GM10266 (cell line): ENCODE data around the gene PGM2.

Experiments used
- DNase-seq: peaks from one replicate; pipeline ENCODE4 v3.0.0; 2012; ENCODE audit errors: extremely low spot score
- TF ChIP-seq, protein P1 (sequence below): IDR thresholded peaks from 2 replicates; pipeline ENCODE4 v1.5.1; 2012; ENCODE audit warnings: mild to moderate bottlenecking, low read depth; ENCODE audit not compliant: control insufficient read depth, insufficient read depth; ENCODE audit errors: missing control alignments

Gene PGM2

DNA sequence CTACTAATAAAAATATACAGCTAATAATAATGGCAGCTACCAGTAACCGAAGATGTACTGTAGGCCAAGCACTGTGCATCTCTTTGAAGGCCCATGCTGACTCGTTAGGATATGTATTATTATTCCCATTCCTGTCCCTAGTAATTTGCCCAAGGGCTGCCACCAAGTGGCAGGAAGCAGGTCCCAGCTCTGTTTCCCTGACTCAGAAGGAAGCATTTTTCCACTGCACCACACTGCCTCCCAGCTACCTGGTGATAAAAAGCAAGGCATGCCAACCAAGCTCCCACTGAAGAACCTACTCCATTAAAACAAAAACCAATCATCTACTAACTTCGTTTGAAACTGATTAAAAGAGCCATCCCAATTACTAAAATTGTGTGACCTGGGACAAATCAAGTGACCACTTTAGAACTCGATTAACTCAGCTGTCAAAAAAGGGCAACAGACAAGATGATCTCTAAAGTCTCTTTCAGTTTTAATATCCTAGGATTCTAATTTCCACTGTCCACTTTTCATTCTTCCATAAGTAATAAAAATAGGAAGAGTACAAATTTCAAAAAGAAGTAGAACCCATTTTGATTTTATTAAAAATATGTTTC is 24.3 kb upstream of the PGM2 start:
- DNase-seq: no peak
- TF ChIP-seq, protein P1, sequence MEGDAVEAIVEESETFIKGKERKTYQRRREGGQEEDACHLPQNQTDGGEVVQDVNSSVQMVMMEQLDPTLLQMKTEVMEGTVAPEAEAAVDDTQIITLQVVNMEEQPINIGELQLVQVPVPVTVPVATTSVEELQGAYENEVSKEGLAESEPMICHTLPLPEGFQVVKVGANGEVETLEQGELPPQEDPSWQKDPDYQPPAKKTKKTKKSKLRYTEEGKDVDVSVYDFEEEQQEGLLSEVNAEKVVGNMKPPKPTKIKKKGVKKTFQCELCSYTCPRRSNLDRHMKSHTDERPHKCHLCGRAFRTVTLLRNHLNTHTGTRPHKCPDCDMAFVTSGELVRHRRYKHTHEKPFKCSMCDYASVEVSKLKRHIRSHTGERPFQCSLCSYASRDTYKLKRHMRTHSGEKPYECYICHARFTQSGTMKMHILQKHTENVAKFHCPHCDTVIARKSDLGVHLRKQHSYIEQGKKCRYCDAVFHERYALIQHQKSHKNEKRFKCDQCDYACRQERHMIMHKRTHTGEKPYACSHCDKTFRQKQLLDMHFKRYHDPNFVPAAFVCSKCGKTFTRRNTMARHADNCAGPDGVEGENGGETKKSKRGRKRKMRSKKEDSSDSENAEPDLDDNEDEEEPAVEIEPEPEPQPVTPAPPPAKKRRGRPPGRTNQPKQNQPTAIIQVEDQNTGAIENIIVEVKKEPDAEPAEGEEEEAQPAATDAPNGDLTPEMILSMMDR: peak; percentile 24

DNA sequence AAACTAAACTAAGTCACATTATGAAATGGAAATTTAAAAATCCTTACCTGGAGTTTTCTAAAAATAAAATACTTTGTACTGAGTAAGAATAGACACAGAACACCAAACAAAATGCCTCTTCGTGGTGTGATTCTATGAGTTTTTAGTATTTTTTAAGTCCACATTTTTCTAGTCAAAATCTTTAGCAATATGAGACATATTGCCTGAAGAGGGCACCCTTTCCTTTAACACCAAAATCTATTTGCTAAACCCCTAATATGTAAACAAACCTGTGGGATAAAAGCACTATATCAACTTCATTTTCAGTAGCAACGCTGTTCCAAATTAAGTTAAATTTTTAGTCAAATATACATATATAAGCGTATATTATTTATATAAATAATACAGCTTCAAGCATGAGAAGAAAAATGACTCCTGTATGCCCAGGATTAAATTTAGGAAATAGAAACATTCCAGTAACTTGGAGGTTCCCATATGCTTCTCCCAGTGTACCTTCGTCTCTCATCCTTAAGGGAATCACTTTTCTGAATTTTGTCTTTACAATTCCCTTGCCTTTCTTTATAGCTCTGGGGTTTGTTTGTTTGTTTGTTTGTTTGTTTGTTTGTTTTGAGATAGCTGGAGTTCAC is 23.0 kb upstream of the PGM2 start:
- TF ChIP-seq, protein P1: peak; percentile 60
- DNase-seq: peak; percentile 55

DNA sequence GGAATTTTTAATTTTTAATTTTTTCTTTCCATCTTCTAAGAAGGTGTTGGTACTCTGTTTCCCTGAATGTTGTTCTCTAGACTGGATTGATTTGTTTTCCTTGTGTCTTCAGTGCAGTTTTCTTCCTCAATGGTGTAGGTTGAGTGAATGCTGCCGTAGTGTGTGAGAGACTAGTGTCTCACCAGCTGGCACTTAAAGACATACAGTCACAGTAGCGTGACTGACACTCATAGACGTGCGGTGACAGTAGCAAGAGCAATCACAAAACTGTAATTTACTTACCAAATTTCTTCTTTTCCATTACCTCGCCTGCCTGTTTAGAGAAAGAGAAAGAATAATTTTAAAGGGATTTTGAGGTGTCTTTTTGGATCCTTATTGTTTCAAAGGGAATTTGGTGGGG is 21.4 kb upstream of the PGM2 start:
- no peak for DNase-seq
- TF ChIP-seq, protein P1: no peak

DNA sequence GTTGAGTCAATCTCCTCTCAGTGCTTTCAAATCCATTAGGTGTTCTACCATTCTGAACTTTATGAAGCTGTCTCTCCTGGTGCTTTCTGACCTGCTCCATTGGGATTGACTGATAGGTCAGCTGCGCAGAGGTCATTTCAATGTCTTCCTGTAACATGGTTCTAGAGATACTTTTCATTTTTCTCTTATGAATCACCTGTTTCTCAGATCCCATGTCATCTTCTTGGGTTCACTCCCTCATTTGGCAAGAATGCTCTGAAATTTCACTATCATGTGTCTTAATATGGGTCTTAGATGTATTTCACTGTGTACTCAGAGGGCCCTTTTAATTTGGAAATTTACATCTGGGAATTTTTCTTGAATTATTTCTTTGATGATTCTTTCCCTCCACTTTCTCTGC is 13.8 kb upstream of the PGM2 start:
- DNase-seq: no peak
- TF ChIP-seq, protein P1: no peak

DNA sequence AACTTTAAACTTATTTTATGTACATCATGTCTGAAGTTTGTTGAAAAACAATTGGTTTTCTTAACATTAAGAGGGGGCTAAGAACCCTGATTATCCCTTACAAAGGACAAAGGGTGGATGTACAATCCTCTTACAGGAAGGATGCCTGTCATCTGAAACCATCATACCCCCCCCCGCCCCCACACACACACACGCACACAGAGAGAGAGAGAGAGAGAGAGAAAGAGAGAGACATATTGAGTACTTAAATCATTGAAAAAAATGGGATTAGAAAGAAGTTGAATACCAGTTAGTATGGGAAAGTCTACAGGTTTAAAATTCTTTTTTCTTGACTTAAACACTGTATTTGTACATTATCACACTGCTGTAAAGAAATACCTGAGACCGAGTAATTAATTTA is 10.9 kb upstream of the PGM2 start:
- TF ChIP-seq, protein P1: no peak
- DNase-seq: no peak

DNA sequence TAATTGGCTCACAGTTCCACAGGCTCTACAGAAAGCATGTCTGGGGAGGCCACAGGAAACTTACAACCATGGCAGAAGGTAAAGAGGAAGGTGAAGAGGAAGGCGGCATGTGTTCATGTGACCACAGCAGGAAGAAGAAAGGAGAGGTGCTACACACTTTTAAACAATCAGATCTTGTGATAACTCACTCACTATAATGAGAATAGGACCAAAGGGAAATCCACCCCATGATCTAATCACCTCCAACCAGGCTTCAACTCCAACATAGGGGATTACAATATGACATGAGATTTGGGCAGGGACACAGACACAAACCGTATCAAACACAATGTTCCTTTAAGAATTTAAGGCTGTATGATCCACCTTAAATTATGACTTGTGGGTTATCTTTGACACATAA is 10.5 kb upstream of the PGM2 start:
- DNase-seq: no peak
- TF ChIP-seq, protein P1: no peak

DNA sequence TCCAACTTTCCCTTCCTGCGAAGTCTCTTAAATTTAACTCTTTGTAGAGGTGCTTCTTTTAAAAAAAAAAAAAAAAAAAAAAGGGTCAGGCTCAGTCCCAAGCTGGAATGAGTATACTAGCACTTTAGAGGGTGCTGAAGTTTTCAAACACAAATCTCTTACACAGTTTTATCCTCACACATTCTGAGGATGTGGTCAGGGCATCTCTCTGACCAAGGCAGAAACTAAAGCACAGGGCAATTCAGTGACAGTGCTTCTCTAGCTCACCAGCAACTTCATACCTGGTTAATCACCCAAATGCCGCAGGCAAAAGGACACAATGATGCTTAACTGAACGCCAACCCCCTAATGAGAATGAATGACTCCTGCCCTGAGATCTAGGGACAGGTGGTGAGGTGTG is 9.8 kb upstream of the PGM2 start:
- TF ChIP-seq, protein P1: no peak
- DNase-seq: no peak
